ENCODE measurements around the gene U2SURP.

Gene U2SURP

DNA sequence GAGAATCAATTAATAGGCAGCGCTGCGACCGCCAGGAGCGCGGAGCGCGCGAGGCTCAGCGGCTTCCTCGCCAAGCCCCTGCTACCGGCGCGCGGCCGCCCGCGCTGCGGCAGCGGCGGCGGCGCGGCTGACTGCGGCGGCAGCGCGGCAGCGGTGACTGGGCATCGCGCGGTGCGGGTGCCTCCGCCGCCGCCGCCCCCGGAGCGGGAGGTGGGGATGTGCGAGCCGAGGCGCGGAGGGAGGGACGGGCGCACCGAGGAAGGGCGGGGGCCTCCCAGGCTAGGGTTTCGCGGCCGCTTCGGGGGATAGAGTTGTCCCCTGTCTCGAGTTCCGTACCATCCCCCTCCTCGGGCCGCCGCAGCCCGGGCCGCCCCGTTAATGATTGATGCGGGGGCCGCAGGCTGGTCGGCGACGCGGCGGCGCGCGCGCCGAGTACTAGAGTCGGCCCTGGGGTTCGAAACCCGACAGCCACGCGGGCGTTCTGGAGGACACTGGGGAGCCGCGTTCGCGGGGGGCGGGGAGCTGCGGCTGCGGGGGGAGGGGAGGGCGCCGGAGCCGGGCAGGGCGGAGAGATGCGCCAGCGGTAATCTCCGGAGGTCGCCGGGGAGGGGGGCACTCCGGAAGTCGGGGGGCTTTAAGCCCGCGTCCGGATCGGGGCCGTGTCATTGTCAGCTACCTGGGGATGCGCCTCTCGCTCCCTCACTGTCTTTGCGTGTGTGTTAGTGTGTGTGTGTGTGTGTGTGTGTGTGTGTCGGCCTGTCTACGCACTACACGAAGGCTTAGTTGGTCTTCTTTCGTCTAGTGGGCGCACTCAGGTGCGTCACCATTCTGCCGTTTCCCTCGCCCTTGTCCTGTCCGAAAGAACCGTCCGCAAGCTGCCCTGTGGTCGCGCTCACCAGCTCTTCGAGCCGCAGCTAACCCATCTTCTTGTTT lies 37.6 kb upstream of the U2SURP start, which contains the start of gene PAQR9:
TSS of gene PAQR9 (minus strand) at position 159 of the 933 bp plus-strand sequence. CDS start 338 bp downstream, outside the sequence.
- Histone ChIP-seq H3K27ac (no peak within 1 kb of the TSS), H3K9me3 (no peaks in the 10 kb centered on the region), H3K27me3 (peaks cover 84% of the 10 kb centered on the region), H3K4me1 (ENCODE audit: control insufficient read depth in 1 of 2, insufficient read depth in 1 of 2, low read depth in 1 of 2, low read length in 1 of 2) (peaks cover 9 to 21% of the 10 kb centered on the region in 2 experiments), H3K4me3 (ENCODE audit: low read depth in 1 of 2, low read length in 1 of 2) (peak within 1 kb of the TSS; percentile 27 to 61), H3K36me3 (no peaks in the 10 kb centered on the region)
- TF ChIP-seq, protein P1, sequence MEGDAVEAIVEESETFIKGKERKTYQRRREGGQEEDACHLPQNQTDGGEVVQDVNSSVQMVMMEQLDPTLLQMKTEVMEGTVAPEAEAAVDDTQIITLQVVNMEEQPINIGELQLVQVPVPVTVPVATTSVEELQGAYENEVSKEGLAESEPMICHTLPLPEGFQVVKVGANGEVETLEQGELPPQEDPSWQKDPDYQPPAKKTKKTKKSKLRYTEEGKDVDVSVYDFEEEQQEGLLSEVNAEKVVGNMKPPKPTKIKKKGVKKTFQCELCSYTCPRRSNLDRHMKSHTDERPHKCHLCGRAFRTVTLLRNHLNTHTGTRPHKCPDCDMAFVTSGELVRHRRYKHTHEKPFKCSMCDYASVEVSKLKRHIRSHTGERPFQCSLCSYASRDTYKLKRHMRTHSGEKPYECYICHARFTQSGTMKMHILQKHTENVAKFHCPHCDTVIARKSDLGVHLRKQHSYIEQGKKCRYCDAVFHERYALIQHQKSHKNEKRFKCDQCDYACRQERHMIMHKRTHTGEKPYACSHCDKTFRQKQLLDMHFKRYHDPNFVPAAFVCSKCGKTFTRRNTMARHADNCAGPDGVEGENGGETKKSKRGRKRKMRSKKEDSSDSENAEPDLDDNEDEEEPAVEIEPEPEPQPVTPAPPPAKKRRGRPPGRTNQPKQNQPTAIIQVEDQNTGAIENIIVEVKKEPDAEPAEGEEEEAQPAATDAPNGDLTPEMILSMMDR (IDR thresholded peaks at IDR 0.05) = no peak

GRCh38 chr3:142965581-142965980 lies 35.8 kb upstream of the U2SURP start:
- peaks cover 9 to 21% of the 10 kb centered on the region in 2 experiments for H3K4me1 ChIP-seq (ENCODE audit: control insufficient read depth in 1 of 2, insufficient read depth in 1 of 2, low read depth in 1 of 2, low read length in 1 of 2)
- no peak overlapping the region for H3K4me3 ChIP-seq (ENCODE audit: low read depth in 1 of 2, low read length in 1 of 2)
- TF ChIP-seq, protein P1 (IDR thresholded peaks at IDR 0.05) = no peak
- peaks cover 77% of the 10 kb centered on the region for H3K27me3 ChIP-seq
- no peaks in the 10 kb centered on the region for H3K36me3 ChIP-seq
- H3K27ac ChIP-seq = no peak overlapping the region
- H3K9me3 ChIP-seq = no peaks in the 10 kb centered on the region

DNA sequence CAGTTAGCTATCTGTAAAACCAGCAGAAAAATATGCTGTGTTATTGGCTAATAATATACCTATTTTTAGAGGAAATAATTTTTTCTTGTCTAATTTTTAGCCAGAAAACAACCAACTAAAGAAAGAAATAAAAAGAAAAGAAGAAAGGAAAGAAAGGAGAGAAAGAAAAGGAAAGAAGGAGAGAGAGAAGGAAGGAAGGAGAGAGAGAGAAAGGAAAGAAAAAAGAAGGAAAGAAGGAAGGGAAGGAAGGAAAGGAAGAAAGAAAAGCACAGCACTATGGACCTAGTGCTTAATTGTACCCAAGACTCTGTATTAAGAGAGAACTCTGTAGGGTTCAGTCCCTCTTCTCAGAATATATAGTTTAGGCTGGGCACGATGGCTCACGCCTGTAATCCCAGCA lies 34.6 kb upstream of the U2SURP start:
- Histone ChIP-seq H3K36me3 (no peaks in the 10 kb centered on the region), H3K27ac (no peak overlapping the region), H3K27me3 (peaks cover 65% of the 10 kb centered on the region), H3K4me3 (ENCODE audit: low read depth in 1 of 2, low read length in 1 of 2) (no peak overlapping the region), H3K9me3 (no peaks in the 10 kb centered on the region), H3K4me1 (ENCODE audit: control insufficient read depth in 1 of 2, insufficient read depth in 1 of 2, low read depth in 1 of 2, low read length in 1 of 2) (peaks cover 9 to 21% of the 10 kb centered on the region in 2 experiments)
- TF ChIP-seq, protein P1 (IDR thresholded peaks at IDR 0.05) = no peak

- TF ChIP-seq, protein P1 (IDR thresholded peaks at IDR 0.05) = no peak
- Histone ChIP-seq H3K27ac (no peak overlapping the region), H3K4me1 (ENCODE audit: control insufficient read depth in 1 of 2, insufficient read depth in 1 of 2, low read depth in 1 of 2, low read length in 1 of 2) (peaks cover 5 to 17% of the 10 kb centered on the region in 2 experiments), H3K9me3 (no peaks in the 10 kb centered on the region), H3K36me3 (no peaks in the 10 kb centered on the region), H3K4me3 (ENCODE audit: low read depth in 1 of 2, low read length in 1 of 2) (no peak overlapping the region), H3K27me3 (peaks cover 49% of the 10 kb centered on the region)
Observed at GRCh38 chr3:142968319-142969025, 32.9 kb upstream of the U2SURP start.

DNA sequence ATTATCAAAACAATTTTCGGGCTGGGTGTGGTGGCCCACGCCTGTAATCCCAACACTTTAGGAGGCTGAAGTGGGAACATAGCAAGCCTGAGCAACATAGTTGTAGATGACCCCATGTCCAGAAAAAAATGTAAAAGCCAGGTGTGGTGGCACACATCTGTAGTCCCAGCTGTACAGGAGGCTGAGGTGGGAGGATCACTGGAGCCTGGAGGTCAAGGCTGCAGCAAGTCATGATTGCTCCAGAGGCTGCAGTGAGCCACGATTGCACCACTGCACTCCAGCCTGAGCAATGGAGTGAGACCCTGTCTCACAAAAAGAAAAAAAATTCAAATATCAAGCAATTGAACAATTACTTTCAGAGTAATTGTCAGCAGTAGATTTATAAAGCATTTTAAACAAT lies 29.9 kb upstream of the U2SURP start:
- H3K9me3 ChIP-seq = no peaks in the 10 kb centered on the region
- H3K27me3 ChIP-seq = peaks cover 19% of the 10 kb centered on the region
- H3K4me1 ChIP-seq (ENCODE audit: control insufficient read depth in 1 of 2, insufficient read depth in 1 of 2, low read depth in 1 of 2, low read length in 1 of 2) = peaks cover 21 to 27% of the 10 kb centered on the region in 2 experiments
- TF ChIP-seq, protein P1 (IDR thresholded peaks at IDR 0.05) = no peak
- no peaks in the 10 kb centered on the region for H3K36me3 ChIP-seq
- no peak overlapping the region for H3K27ac ChIP-seq
- no peak overlapping the region for H3K4me3 ChIP-seq (ENCODE audit: low read depth in 1 of 2, low read length in 1 of 2)
